ENCODE measurements around the gene KATNAL1.
"Not testable (repeated sequence)": the region's sequence is repeated elsewhere in the genome, so short reads cannot be mapped to it uniquely, and the experiment has no call there.

KATNAL1 gene

GRCh38 chr13:30290812-30291436 is 16.4 kb downstream of the KATNAL1 start:
- DNase-seq, result no peak

DNA sequence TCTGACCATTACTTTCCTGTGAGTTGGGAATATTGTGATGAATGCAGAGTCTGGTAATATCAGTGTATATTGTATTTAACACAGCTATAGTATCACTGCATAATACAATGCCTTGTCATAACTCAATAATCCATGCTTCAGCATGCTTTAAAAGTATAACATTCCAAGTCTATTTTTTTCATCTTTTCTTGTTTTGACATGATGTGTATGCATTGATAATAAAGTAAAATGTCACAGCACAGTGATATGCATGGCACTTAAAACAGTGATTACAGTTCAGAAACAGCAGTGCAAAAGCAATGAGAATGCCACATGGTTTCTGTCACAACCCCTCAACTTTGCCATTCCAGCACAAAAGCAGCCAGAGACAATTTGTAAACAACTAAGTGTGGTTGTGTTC is 17.8 kb downstream of the KATNAL1 start:
- no peak for DNase-seq

- not testable (repeated sequence) for DNase-seq
These were observed 21.3 kb downstream of the KATNAL1 start for GRCh38 chr13:30286059-30286458.

- no peak for DNase-seq
These were observed 31.2 kb downstream of the KATNAL1 start for GRCh38 chr13:30276178-30276577.

DNA sequence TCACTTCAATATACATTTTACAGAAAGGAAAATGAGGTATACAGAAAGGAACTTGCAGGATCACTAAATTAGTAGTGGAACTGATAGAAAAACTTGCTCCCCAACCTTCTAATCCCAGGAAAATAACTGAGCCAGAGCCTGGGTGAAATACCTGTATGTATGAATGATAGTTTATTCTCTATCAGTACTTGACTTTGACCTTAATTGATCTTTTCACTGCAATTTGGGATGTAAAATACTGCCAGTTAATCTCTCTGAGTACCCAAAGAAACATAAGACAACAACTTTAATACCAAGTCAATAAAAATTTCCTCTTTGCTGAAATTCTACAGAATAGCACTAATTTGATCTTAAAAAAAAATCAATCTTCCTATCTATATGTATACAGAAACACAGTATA is 33.3 kb downstream of the KATNAL1 start:
- no peak for DNase-seq

GRCh38 chr13:30270035-30270434 is 37.3 kb downstream of the KATNAL1 start:
- not testable (repeated sequence) for DNase-seq

DNA sequence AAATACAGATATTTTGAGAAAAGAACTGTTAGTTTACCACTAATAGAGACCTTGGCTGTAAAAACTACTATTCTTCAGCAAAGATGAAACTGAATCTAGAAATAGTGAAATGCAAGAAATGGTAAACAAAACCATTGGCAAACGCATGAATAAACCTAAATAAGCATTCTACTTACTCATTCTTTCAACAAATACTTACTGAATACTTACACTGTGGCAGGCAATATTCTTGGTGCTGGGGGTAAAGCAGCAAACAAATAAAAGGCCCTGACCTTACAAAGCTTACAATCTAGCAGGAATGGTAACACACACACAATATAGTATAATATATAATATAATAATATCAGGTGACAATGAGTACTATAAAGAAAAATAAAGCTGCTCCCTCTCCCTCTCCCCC is 38.7 kb downstream of the KATNAL1 start:
- DNase-seq, result no peak

DNA sequence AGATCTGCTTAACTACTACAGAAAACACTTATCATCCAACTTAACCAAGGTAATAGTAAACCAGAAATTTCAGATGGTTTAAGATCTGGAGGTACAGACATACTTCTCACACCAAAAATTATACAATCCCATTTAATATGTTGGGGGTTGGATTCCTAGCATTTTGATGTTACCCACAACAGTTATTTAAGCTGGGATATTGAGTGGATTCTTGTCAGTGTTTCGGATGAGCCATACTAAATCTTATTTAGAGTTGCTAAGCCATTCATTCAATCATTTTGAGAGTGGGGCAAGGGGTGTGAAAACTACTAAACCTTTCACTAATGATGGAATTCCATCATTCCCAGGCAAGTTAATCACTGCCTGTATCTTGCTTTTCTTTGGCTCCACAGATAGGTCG is 40.6 kb downstream of the KATNAL1 start:
- DNase-seq, result no peak

DNA sequence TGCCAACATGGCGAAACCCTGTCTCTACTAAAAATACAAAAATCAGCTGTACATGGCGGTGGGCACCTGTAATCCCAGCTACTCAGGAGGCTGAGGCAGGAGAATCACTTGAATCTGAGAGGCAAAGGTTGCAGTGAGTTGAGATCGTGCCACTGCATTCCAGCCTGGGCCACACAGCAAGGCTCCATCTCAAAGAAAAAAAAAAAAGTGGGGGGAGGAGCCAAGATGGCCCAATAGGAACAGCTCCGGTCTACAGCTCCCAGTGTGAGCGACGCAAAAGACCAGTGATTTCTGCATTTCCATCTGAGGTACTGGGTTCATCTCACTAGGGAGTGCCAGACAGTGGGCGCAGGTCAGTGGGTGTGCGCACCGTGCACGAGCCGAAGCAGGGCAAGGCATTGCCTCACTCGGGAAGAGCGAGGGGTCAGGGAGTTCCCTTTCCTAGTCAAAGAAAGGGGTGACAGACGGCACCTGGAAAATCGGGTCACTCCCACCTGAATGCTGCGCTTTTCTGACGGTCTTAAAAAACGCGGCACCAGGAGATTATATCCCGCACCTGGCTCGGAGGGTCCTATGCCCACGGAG is 48.1 kb downstream of the KATNAL1 start:
- not testable (repeated sequence) for DNase-seq

- no peak for DNase-seq
These were observed 49.8 kb downstream of the KATNAL1 start for GRCh38 chr13:30257468-30258099.

GRCh38 chr13:30256713-30257467 is 50.5 kb downstream of the KATNAL1 start:
- no peak for DNase-seq

- DNase-seq, result no peak
These were observed 51.7 kb downstream of the KATNAL1 start for GRCh38 chr13:30255696-30256095.

DNA sequence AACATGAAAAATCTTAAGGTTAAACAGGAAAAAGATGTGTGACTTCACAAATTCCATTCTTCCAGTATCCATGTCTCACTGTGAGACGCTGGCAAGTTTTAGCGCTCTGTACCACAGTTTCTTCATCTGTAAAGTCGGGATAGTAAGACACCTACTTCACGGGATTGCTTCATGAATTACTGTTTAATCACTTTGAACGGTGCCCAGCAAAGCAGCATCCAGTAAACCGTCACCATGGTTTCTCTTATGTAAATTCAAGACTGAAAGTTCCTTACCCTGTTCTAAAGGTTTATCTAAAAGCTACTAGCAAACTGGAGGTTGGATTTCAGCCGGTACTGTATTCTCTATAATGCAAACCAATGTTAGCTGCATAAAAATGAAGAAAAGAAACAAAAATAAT is 53.5 kb downstream of the KATNAL1 start:
- DNase-seq, result no peak

DNA sequence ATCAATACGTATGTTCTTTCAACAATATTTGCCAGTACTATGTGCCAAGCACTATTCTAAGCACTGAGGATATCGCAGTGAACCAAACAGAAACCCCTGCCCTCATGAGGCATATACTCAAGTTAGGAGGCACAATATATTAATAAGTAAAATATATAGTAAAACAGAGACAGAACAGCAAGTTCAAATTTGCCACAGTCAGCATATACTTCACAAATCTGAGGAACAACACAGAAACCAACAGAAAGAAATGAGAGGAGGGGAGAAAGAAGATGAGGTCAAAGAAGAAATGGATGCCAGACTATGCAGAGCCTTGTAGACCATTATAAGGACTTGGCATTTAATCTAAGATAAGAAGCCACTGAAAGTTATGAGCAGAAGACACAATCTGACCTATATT is 59.9 kb downstream of the KATNAL1 start:
- DNase-seq, result no peak

- DNase-seq, result no peak
These were observed 65.8 kb downstream of the KATNAL1 start for GRCh38 chr13:30241532-30241931.

GRCh38 chr13:30240608-30241007 is 66.7 kb downstream of the KATNAL1 start:
- no peak for DNase-seq

GRCh38 chr13:30235216-30235615 is 72.1 kb downstream of the KATNAL1 start:
- DNase-seq, result no peak

GRCh38 chr13:30234619-30235162 is 72.7 kb downstream of the KATNAL1 start:
- no peak for DNase-seq

GRCh38 chr13:30224732-30225131 is 82.6 kb downstream of the KATNAL1 start:
- no peak for DNase-seq

DNA sequence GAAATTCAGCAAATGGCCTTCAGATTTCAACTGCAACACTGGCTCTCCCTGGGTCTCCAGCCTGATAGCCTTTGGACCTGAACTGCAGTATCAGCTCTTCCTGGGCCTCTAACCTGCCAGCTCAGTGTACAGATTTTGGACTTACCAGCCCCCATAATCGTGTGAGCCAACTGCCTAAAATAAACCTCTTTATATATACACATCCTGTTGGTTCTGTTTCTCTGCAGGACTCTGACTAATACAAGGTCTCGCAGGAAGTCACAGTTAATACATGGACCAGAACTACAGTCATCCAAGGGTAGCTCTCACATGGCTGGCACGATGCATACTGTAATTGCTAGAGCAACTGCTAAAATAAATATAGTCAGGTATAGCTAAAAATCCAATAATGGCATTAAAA is 85.1 kb downstream of the KATNAL1 start:
- no peak for DNase-seq

DNA sequence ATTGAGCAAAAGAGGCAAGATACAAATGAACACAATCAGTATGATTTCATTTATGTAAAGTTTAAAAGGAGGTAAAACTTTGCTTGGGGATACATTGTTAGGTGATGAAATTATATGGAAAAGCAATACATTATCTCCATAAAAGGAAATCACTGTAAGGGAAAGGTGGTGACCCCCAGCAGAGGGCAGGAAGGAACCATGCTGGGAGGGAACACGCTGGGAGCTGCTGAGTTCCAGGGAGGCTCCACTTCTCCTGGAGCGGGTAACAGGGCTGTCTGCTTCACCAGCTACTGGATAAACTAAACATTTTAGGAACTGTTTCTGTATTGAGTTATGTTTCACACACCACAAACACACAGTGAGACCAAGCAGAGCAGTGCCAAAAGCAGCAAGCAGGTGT is 91.2 kb downstream of the KATNAL1 start:
- DNase-seq, result no peak

GRCh38 chr13:30212256-30212655 is 95.1 kb downstream of the KATNAL1 start:
- no peak for DNase-seq

DNA sequence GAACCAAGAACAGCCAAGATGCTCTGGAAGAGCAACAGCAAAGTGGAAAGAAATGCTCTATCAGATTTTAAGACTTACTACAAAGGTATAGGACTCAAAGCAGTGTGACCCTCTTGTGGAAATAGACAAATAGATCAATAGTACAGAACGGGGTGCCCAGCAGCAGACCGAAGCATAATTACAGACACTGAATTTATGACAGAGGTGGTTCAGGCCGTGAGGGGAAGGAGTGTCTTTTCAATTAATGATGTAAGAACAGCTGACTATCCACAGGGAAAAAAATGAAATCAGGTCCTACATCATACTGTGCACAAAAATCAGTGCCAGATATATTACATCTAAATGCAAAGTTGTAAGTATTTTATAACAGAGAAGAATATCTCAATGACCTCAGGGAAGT is 95.6 kb downstream of the KATNAL1 start:
- no peak for DNase-seq

DNA sequence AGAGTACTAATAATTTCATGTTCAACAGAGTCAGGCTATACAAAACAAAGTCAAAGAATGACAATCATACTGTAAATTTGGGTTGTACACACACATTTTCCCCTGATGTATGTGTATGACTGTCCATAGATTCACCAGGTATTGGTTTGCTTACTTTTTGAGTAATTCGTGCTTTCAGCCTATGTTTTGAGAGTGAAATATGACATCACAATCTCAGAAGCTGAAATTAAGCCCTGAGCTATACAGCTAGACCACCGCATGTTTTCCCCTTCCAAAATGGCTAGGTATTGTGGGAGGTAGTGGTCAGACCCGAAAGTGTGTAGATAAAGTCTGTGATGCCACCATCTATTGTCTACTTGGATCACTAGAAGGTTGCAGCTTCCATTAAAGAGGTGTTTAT is 102.8 kb downstream of the KATNAL1 start:
- DNase-seq, result no peak
